WTC11 (cell line): ENCODE measurements around the gene WDR1.

Source experiments
- CTCF ChIP-seq: fragments of 200-600 bp; IDR thresholded peaks from 2 replicates; pipeline ENCODE4 v1.8.0; 2022; ENCODE audit warnings: antibody characterized with exemption
- ESRRA ChIP-seq: sonication (generic); formaldehyde crosslinking; IDR thresholded peaks from 2 replicates; pipeline ENCODE4 v1.8.1; 2022; ENCODE audit warnings: mild to moderate bottlenecking, missing genetic modification reagents, borderline replicate concordance
- STAT6 ChIP-seq: sonication (generic); formaldehyde crosslinking; conservative IDR thresholded peaks from 2 replicates; pipeline ENCODE4 v1.8.1; 2023; ENCODE audit warnings: mild to moderate bottlenecking, low read depth, missing genetic modification reagents, moderate library complexity

- TF ChIP-seq CTCF (no peak), ESRRA (CRISPR knock-in tag) (no peak), STAT6 (CRISPR knock-in tag) (no peak)
These were observed 1.7 kb upstream of the WDR1 start for GRCh38 chr4:10118048-10119004.
